ENCODE measurements around the gene PPP6R3.
A peak's percentile ranks its signal among the peaks of the same experiment; 100 is the strongest.
"Not testable (repeated sequence)": the region's sequence is repeated elsewhere in the genome, so short reads cannot be mapped to it uniquely, and the experiment has no call there.

Gene PPP6R3

GRCh38 chr11:68460741-68461574, at the start of gene PPP6R3:
Gene PPP6R3 (plus strand): TSS chr11:68460752. CDS start chr11:68537665, 76,913 bp downstream.
- DNase-seq, result peak; percentile 10

- DNase-seq, result no peak
Measured at GRCh38 chr11:68411501-68411991, 49.0 kb upstream of the PPP6R3 start.

DNA sequence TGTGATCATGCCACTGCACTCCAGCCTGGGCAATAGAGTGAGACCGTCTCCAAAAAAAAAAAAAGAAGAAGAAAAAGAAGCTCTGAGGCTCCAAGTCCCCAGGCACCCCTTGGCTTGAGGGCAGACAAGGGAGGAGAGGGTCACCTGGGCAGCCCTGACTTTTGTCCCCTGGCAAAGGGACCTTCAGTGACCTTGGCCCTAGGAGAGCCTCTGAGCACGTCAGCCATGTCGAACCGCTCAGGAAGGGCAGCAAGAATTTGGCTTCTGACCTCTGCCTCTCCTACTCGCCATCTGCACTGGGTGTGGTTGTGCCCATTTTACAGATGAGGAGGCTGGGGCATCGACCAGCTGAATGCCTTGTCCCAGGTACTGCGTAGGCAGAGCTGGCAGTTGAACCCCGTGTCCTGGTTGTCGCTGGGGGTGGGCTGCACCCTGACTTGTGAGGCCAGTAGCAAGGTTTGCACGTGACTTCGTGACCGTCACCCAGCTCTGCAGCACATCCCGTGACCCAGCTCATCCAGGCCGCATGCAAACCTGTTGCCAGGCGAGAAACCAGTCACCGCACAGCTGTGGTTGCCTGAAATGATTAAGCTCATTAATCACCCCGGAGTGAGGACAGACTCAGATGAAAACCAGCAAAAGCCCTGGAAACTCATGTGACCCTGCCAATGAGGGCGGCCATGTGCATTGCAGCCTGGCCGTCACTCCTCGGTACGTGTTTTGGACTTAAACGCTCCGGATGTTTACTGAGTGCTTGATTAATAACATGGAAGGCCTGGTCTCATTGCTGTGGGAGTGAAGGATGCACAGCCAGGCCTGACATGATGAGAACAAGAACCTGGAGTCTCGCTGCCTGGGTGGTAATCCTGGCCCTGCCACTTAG, 47.7 kb upstream of the PPP6R3 start:
- DNase-seq, result no peak

GRCh38 chr11:68413591-68413999, 47.0 kb upstream of the PPP6R3 start:
- DNase-seq, result no peak

GRCh38 chr11:68414496-68415221, 45.9 kb upstream of the PPP6R3 start:
- DNase-seq, result no peak

GRCh38 chr11:68416070-68416578, 44.4 kb upstream of the PPP6R3 start:
- DNase-seq, result no peak

GRCh38 chr11:68418648-68419047, 41.9 kb upstream of the PPP6R3 start:
- no peak for DNase-seq

- DNase-seq, result no peak
Measured at GRCh38 chr11:68420171-68420570, 40.4 kb upstream of the PPP6R3 start.

DNA sequence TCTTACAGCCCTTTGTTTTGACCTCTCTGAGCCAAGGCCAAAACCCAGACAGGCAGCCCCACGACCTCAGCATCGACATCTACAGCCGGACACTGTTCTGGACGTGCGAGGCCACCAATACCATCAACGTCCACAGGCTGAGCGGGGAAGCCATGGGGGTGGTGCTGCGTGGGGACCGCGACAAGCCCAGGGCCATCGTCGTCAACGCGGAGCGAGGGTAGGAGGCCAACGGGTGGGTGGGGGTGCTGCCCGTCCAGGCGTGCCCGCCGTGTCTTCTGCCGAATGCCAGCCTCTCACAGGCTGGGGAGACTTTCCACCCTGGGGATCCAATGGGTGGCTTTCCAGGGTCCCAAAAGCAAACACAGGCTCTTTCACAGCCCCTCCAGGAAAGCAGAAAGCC, 37.1 kb upstream of the PPP6R3 start:
- no peak for DNase-seq

DNA sequence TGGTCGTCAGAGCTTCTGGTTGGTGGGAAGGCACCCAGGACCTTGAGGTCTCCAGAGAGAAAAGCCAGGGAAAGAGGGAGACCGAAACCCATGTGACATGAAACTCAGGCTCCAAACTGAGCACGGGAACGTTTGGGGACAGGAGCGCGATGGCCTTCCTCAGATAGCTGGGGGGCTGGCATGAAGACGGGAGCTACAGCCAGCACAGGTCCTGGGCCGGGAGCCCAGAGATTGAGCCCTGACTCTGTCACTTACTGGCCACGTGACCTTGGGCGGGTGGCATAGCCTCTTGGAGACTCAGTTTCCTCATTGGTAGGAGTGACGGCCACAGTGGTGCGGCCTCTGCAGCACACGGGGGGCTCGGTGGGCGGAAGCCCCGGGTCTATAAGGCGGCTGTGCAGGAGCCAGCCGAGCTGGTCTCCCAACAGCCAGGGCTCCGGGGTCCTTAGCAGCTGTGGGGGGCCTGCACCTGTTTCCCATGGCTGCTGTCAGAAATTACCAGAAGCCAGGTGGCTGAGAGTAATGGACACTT, 36.4 kb upstream of the PPP6R3 start:
- DNase-seq, result no peak

GRCh38 chr11:68424981-68425865, 35.3 kb upstream of the PPP6R3 start:
- no peak for DNase-seq

DNA sequence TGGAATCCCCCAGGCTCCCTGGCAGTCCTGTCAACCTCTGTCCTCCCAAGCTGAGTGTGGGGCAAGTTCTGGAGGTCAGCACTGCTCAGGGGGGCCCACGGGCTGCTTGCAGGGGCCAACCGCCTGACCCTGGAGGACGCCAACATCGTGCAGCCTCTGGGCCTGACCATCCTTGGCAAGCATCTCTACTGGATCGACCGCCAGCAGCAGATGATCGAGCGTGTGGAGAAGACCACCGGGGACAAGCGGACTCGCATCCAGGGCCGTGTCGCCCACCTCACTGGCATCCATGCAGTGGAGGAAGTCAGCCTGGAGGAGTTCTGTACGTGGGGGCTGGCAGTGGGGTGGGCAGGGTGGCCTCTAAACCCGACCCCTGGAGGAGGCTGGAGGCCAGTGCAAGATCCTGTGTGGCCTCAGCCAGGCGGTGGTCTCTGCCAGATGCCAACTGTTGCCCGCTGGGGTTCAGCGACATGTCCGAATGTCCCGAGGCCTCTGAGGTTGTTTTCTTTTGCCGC, 34.6 kb upstream of the PPP6R3 start:
- no peak for DNase-seq

DNA sequence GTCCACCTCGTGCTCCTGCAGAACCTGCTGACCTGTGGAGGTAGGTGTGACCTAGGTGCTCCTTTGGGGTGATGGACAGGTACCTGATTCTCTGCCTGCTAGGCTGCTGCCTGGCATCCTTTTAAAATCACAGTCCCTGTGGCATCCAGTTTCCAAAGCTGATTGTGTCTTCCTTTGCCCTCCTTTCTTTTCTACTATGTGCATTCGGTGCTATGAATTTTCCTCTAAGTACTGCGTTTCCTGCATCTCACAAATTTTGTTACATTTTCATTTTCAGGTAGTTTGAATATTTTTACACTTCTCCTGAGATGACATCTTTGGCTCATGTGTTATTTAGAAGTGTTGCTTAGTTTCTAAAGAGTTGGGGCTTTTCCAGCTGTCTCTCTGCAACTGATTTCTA, 30.9 kb upstream of the PPP6R3 start:
- DNase-seq, result no peak

GRCh38 chr11:68430384-68430783, 30.2 kb upstream of the PPP6R3 start:
- no peak for DNase-seq

- DNase-seq, result no peak
Measured at GRCh38 chr11:68430801-68431200, 29.8 kb upstream of the PPP6R3 start.

DNA sequence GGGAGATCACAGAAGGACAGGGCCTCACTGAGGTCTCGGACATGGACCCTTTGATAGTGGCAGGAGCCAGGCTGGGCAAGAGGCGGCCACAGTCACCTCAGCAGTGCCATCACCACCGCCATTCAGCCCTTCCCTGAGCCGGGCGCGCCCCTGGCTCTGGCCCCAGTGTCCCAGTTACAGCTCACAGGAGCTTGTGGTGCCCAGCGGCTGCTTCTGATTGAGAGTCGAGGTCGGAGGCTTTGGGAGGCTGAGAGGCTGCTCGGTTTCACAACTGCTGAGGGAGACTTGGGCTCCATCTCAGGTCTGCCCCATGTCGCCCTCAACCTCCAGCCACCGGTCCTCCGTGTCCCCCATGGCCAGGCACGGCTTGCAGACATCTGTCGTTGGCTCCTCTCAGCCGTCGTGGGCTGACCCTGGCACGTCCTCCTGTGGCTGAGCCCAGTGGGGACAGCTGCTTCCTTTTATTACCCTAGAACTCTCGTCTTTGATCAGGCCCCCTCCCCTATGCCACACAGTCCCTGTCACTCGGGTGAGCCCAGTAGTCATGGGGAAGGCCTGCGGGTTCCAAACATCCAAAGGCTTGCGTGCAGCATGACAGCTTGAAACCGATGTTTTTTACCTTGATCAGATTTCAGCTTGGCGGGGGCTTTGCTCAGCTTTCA, 28.4 kb upstream of the PPP6R3 start:
- DNase-seq, result no peak

- no peak for DNase-seq
Measured at GRCh38 chr11:68432874-68433273, 27.7 kb upstream of the PPP6R3 start.

DNA sequence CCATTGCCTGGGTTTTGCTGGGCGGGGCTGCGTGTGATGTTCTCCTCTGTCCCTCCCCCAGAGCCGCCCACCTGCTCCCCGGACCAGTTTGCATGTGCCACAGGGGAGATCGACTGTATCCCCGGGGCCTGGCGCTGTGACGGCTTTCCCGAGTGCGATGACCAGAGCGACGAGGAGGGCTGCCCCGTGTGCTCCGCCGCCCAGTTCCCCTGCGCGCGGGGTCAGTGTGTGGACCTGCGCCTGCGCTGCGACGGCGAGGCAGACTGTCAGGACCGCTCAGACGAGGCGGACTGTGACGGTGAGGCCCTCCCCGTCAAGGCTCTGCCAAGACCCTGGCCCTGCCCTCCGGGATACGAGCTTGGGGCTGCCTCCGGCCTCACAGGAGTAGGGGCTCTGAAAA, 27.0 kb upstream of the PPP6R3 start:
- no peak for DNase-seq

DNA sequence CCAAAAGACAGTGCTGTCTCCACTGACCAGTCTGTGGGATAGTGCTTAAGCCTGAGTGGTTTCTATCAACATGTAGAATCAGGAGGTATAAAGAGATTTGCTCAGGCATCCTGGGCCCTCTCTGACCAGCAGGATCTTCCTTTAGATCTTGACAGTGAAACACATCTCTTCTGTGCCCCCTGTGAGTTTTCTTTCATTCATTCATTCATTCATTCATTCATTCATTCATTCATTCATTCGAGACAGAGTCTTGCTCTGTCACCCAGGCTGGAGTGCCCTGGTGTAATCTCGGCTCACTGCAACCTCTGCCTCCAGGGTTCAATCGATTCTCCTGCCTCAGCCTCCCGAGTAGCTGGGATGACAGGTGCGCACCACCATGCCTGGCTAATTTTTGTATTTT, 26.4 kb upstream of the PPP6R3 start:
- DNase-seq, result not testable (repeated sequence)

DNA sequence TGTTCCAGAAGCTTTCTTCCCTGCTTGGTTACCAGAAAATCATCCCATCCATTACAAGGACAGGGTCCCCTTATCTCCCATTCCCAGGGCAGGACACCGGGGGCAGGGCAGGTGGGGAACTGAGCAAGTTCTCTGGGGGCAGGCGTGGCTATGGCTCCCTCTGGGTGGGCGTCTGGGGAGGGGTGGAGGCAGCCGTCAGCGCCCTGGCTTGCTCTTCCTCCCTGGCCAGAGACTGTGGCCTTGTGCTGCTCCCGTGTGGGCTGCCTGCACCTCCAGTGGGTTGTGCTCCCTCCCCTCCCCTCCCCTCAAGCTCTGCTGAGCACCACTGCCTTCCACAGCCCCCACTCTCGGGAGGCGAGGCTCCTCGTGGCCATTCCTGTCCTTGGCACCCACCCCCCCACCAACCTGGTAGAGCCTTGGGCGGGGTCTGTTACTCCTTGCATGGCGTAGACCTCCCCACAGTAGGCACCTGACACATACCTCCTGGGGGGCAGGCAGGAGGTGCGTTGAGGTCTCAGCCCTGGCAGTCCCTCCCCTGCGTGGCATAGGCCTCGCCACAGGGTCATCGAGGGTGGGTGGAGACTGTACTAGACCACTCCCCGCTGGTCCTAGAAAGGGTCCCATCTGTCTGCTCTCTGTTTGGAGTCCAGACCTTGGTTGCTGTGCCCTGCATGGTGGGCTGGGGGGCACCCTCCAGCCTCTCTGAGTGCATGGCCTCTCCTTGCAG, 24.2 kb upstream of the PPP6R3 start:
- no peak for DNase-seq

Data from NCI-H1105 (cell line).